ENCODE data around the gene TAF11.
A peak's percentile ranks its signal among the peaks of the same experiment; 100 is the strongest.
"Not testable (repeated sequence)": the region's sequence is repeated elsewhere in the genome, so short reads cannot be mapped to it uniquely, and the experiment has no call there.

Gene TAF11

GRCh38 chr6:34887753-34888513 is at the start of gene TAF11:
Gene TAF11, minus strand, starts transcription at chr6:34888042. Its CDS starts 85 bp downstream, at chr6:34887957.
- DNase-seq (ENCODE audit: low read depth), result peak; percentile 83

- DNase-seq (ENCODE audit: low read depth), result no peak
These were observed 46.7 kb upstream of the TAF11 start for GRCh38 chr6:34934516-34934915.

- not testable (repeated sequence) for DNase-seq (ENCODE audit: low read depth)
These were observed 44.4 kb upstream of the TAF11 start for GRCh38 chr6:34932202-34932601.

- DNase-seq (ENCODE audit: low read depth), result no peak
These were observed 42.4 kb upstream of the TAF11 start for GRCh38 chr6:34930221-34930620.

- no peak for DNase-seq (ENCODE audit: low read depth)
These were observed 41.6 kb upstream of the TAF11 start for GRCh38 chr6:34929241-34929978.

GRCh38 chr6:34928695-34929094 is 40.9 kb upstream of the TAF11 start:
- DNase-seq (ENCODE audit: low read depth), result no peak

- no peak for DNase-seq (ENCODE audit: low read depth)
These were observed 40.4 kb upstream of the TAF11 start for GRCh38 chr6:34928220-34928619.

GRCh38 chr6:34926655-34927054 is 38.8 kb upstream of the TAF11 start:
- DNase-seq (ENCODE audit: low read depth), result no peak

GRCh38 chr6:34924831-34925625 is 37.2 kb upstream of the TAF11 start:
- DNase-seq (ENCODE audit: low read depth), result no peak

GRCh38 chr6:34922177-34922663 is 34.4 kb upstream of the TAF11 start:
- no peak for DNase-seq (ENCODE audit: low read depth)

GRCh38 chr6:34920097-34920496 is 32.3 kb upstream of the TAF11 start:
- no peak for DNase-seq (ENCODE audit: low read depth)

- DNase-seq (ENCODE audit: low read depth), result no peak
These were observed 31.8 kb upstream of the TAF11 start for GRCh38 chr6:34919651-34920050.

- no peak for DNase-seq (ENCODE audit: low read depth)
These were observed 29.9 kb upstream of the TAF11 start for GRCh38 chr6:34917626-34918285.

- no peak for DNase-seq (ENCODE audit: low read depth)
These were observed 28.6 kb upstream of the TAF11 start for GRCh38 chr6:34916348-34916967.

GRCh38 chr6:34914358-34914757 is 26.5 kb upstream of the TAF11 start:
- DNase-seq (ENCODE audit: low read depth), result no peak

GRCh38 chr6:34912715-34913464 is 25.0 kb upstream of the TAF11 start:
- no peak for DNase-seq (ENCODE audit: low read depth)

- no peak for DNase-seq (ENCODE audit: low read depth)
These were observed 24.0 kb upstream of the TAF11 start for GRCh38 chr6:34911822-34912221.

GRCh38 chr6:34909320-34909883 is 21.6 kb upstream of the TAF11 start:
- DNase-seq (ENCODE audit: low read depth), result no peak

- no peak for DNase-seq (ENCODE audit: low read depth)
These were observed 20.4 kb upstream of the TAF11 start for GRCh38 chr6:34908194-34908593.

- no peak for DNase-seq (ENCODE audit: low read depth)
These were observed 19.0 kb upstream of the TAF11 start for GRCh38 chr6:34906826-34907225.
